Measurements from ENCODE around the gene FBXL4. TPM values are rescaled to one million over a fixed set of nuclear protein-coding genes. Genes with fewer than 3 reads are reported as not detected.

The FBXL4 gene
- total RNA-seq, 1 donor from 2014 or later: 11.6 TPM

- intact Hi-C loops (cut with micrococcal nuclease): loop anchor here (5.0 kb wide), 1 partner anchor 1618 kb away; no protein-coding TSS in a partner anchor
Observed at GRCh38 chr6:98828941-98829411, 118.8 kb downstream of the FBXL4 start.

DNA sequence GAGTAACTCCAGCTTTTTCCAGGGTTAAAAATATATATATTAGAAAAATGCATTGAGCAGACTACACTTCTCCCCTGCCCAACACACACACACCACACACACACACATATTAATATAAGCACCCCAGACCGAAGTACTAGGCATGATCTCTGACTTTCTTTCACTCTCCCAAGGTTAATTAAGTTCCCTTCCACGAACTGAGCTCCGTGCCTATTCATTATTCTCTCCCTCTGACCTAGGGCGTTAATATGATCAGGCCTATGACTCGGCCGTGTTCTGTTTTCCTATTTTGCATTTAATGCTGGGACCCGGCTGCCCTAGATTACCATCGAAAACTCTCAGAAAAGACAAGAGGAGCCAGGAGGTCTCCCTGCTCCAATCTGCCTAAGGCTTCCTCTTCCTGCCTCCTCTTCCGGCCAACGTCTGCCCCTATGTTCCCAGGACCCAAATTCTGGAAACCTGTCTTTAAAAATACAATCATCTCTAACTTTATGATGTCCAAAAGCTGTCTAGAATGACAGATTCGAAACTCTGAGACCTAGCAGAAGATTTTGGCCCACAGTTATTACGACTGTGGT, 119.4 kb downstream of the FBXL4 start:
- intact Hi-C loops (cut with micrococcal nuclease): loop anchor here (5.0 kb wide), 1 partner anchor 1619 kb away; no protein-coding TSS in a partner anchor

DNA sequence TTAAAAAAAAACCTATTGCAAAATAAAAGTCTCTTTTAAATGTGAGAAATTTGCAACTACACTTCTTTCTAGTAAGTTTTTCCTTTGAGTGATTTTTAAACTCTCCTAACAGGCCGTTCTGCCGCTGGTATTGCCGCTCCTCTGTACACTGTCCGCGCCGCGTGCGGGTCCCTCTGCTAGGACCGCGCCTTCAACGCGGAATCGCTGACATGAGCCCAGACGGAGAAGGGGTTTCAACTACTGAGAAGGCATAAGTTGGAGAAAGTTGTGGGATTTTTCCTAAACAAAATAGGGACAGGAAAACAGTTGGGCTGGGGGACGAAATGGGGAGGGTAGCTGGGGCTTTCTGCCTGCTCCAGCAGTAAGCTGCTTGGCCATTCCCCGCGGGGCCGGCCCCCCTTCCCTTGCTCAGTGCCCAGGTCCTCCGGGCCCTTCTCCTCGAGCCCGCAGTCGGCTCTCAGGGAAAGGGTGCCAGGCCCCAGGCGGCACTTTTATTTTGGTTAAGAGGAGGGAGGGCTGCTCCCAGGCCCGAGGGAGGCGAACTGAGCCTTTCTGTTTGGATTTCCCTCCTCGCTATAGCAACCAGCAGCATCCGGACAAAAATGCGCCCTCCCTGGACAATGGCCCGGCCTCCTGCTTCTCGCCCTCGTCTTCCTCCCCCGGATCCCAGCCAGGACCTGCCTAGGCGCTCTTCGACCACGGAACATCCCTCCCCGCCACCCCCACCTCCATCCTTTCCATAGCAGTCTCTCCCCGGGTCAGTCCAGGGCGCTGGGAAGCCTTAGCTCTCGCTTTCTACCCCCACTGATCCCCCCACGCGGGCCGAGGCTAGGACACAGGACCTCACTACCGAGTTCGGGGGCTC, 120.2 kb downstream of the FBXL4 start:
- intact Hi-C loops (cut with micrococcal nuclease): loop anchor here (5.0 kb wide), 1 partner anchor 1620 kb away; no protein-coding TSS in a partner anchor

- intact Hi-C loops (cut with micrococcal nuclease): loop anchor here (5.0 kb wide), 1 partner anchor 1622 kb away; no protein-coding TSS in a partner anchor
Observed at GRCh38 chr6:98825600-98826230, 122.0 kb downstream of the FBXL4 start.

DNA sequence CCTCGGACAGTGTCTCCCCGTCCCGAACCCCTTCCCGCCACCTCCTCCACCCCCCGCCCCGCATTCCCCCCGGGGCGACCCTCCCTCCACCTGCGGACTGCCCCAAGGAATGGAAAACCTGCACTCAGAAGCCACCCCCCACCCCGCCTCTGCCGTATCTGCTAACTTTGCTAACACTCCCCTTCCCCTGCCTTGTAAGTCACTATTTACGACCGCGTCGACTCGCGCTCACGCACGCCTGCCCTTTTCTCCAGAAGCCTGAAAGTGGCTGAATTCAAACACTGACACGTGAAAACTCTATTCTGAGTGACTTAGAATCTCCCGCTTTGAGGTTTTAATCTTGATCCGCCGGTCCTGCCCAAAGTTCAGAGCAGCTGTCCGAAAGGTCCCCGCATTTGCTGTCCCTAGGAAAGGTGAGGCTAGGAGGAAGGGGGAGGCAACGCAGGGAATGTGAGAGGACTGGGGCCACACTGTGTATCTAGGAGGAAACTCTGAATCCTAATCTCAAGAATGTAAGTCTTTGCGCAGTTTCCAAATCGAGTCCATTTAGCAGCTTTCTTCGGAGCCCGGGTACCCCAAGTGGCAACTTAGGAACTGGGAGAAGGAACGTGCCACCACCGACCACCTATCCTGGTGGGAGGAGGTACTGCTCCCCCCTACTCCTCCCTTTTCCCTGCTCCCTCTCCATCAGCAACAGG, 122.7 kb downstream of the FBXL4 start:
- intact Hi-C loops (cut with micrococcal nuclease): loop anchor here (1.0 to 5.0 kb wide), 2 partner anchors 9 to 1622 kb away; partner anchors contain the start of gene POU3F2

DNA sequence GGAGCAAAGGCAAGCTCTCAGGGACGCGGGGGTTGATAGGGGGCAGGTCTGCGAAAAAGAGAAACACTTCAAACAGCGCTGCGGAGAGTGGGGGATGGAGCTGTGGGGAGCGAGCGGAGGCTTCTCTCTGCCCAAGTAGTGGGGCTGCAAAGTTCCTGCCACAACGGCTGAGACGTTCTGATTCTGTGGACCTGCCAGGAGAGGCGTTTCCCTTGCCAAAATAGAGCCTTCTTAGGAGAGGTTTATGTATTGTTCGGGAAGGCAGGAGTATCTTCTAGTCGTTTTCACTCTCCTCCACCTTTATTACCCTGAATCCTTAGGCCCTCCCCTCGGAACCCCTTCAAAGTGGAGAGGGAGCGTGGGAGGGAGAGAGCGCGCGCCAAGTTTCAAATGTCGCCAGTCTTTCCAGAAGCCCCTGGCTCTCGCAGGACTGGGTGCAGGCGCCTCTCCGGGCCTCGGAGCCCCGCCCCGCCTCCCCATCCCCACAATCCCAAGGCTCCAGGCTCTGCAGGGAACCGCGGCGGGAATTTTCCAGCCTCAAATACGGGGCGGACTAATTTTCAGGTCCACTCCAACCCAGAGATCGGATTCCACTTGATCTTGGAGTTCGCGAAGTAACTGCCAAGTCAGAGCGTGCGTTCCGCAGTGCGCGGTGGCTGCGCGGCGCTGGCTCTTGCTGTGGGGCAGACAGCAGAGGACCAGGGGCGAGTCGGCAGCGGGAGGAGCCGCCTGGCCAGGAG, 123.4 kb downstream of the FBXL4 start:
- intact Hi-C loops (cut with micrococcal nuclease): loop anchor here (1.0 kb wide), 1 partner anchor 10 kb away; the partner anchor contains the start of gene POU3F2

- intact Hi-C loops (cut with micrococcal nuclease): loop anchor here (1.0 kb wide), 1 partner anchor 11 kb away; the partner anchor contains the start of gene POU3F2
Observed at GRCh38 chr6:98823428-98824161, 124.2 kb downstream of the FBXL4 start.

- intact Hi-C loops (cut with micrococcal nuclease): no loop called here
Observed at GRCh38 chr6:98821756-98822405, 125.9 kb downstream of the FBXL4 start.

Other genes starting within 250 kb of the FBXL4 start
- not detected in 2 replicates for gene POU3F2, start 113.4 kb downstream of the FBXL4 start, total RNA-seq